ENCODE results near the gene NLRP12. TPM values are rescaled to one million over a fixed set of nuclear protein-coding genes. Genes with fewer than 3 reads are reported as not detected.
A peak's percentile ranks its signal among the peaks of the same experiment; 100 is the strongest.
"Not testable (repeated sequence)": the region's sequence is repeated elsewhere in the genome, so short reads cannot be mapped to it uniquely, and the experiment has no call there.

Gene NLRP12
- total RNA-seq, 3 donors from 2014 or later: not detected

DNA sequence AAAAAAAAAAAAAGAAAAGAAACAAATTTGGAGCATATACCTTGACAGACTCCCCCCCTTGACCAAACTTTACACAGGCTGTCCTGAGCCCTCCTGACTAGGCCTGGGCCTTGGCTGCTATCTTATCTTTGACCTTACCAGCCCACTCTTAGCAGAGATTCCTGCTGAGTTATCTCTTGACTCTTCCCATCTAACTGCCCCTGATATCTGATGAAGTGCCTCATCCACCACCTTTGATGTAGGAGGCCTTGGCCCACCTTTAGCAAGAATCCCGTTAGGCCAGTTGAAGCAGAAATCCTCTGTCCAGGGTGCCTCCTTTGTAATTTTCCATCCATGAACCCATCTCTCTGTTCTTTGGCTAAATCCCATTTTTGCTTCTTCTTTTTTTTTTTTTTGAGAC is 43.6 kb downstream of the NLRP12 start:
- Mint-ChIP-seq H3K4me1 (ENCODE audit: low read depth) (no peaks in the 10 kb centered on the region), H3K4me3 (no peak overlapping the region), H3K36me3 (ENCODE audit: insufficient read depth) (no peaks in the 10 kb centered on the region), H3K27me3 (ENCODE audit: low read depth) (no peaks in the 10 kb centered on the region), H3K9me3 (no peaks in the 10 kb centered on the region)
- DNase-seq: no peak
- ATAC-seq: no peak

DNA sequence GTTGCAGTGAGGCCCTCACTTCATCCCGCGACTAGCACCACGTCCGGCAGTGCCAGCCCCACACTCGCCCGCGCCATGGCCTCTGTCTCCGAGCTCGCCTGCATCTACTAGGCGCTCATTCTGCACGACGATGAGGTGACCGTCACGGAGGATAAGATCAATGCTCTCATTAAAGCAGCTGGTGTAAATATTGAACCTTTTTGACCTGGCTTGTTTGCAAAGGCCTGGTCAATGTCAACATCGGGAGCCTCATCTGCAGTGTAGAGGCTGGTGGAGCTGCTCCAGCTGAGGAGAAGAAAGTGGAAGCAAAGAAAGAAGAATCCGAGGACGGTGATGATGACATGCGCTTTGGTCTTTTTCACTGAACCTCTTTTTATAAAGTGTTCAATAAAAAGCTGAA is 48.6 kb downstream of the NLRP12 start:
- Mint-ChIP-seq H3K4me3 (no peak overlapping the region), H3K4me1 (ENCODE audit: low read depth) (no peaks in the 10 kb centered on the region), H3K9me3 (no peaks in the 10 kb centered on the region), H3K27me3 (ENCODE audit: low read depth) (no peaks in the 10 kb centered on the region), H3K36me3 (ENCODE audit: insufficient read depth) (no peaks in the 10 kb centered on the region)
- no peak for DNase-seq
- no peak for ATAC-seq

DNA sequence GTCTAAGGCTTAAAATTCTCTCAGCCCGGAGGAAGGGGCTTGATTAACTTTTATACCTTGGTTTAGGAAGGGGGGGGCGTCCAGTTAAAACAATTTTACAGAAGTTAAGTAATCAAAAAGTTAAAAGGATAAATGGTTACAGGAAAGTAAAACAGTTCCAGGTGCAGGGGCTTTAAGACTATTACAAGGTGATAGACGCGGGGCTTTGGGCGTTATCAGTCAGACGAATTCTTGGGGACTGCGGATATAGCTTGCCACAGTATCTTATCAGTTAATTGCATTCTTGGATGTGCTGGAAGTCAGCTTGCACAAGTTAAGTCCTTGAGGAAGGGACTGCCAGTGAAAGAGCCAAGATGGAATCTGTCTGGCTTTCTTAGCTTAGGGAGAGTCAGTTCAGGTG is 49.6 kb downstream of the NLRP12 start:
- not testable (repeated sequence) for DNase-seq; H3K4me1 Mint-ChIP-seq (ENCODE audit: low read depth); H3K27me3 Mint-ChIP-seq (ENCODE audit: low read depth); ATAC-seq; H3K36me3 Mint-ChIP-seq (ENCODE audit: insufficient read depth); H3K9me3 Mint-ChIP-seq; H3K4me3 Mint-ChIP-seq

DNA sequence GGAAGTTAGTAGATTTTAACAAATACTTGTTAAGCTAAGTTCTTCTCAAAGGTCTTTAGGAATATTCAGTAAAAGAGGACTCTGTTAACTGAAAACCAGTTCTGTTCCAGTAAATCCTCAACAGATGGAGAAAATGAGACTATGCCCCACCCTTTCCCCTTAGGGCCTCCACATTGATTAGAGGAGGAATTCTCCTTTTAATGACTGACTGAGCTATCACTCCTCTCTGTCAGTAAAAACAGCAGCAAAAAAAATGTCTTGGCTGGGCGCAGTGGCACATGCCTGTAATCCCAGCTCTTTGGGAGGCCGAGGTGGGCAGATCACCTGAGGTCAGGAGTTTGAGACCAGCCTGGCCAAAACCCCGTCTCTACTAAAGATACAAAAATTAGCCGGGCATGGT is 50.1 kb downstream of the NLRP12 start:
- H3K4me3 Mint-ChIP-seq: no peak overlapping the region

GRCh38 chr19:53772943-53773342 is 51.2 kb downstream of the NLRP12 start:
- Mint-ChIP-seq H3K9me3 (no peaks in the 10 kb centered on the region), H3K36me3 (ENCODE audit: insufficient read depth) (no peaks in the 10 kb centered on the region), H3K4me3 (no peak overlapping the region), H3K27me3 (ENCODE audit: low read depth) (peaks cover 8% of the 10 kb centered on the region), H3K4me1 (ENCODE audit: low read depth) (no peaks in the 10 kb centered on the region)
- peak; percentile 32 for DNase-seq
- no peak for ATAC-seq

More for the DNA sequence above, 50.1 kb downstream of the NLRP12 start:
- DNase-seq: no peak
- no peaks in the 10 kb centered on the region for H3K36me3 Mint-ChIP-seq (ENCODE audit: insufficient read depth)
- no peaks in the 10 kb centered on the region for H3K4me1 Mint-ChIP-seq (ENCODE audit: low read depth)
- no peak for ATAC-seq
- H3K9me3 Mint-ChIP-seq: no peaks in the 10 kb centered on the region
- H3K27me3 Mint-ChIP-seq (ENCODE audit: low read depth): peaks cover 3% of the 10 kb centered on the region

GRCh38 chr19:53771144-53771543 is 53.0 kb downstream of the NLRP12 start:
- Mint-ChIP-seq H3K9me3 (no peaks in the 10 kb centered on the region), H3K36me3 (ENCODE audit: insufficient read depth) (no peaks in the 10 kb centered on the region), H3K4me1 (ENCODE audit: low read depth) (no peaks in the 10 kb centered on the region), H3K4me3 (no peak overlapping the region), H3K27me3 (ENCODE audit: low read depth) (peaks cover 10% of the 10 kb centered on the region)
- DNase-seq (no peak), ATAC-seq (no peak)

DNA sequence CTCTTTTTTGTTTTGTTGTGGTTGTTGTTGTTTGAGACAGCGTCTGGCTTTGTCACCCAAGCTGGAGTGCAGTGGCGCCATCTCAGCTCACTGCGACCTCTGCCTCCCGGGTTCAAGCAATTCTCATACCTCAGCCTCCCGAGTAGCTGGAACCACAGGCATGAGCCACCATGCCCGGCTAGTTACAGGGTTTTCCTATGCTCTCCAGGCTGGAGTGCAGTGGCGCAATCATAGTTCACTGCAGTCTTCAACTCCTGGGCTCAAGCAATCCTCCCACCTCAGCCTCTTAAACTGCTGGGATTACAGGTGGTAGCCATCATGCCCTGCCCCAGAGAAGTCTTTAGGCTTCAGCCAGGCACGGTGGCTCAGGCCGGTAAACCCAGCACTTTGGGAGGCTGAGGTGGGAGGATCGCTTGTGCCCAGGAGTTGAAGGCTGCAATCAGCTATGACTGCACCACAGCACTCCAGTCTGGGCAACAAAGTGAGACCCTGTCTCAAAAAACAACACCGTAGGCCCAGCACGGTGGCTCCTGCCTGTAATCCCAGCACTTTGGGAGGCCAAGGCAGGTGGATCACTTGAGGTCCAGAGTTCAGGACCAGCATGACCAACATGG is 54.3 kb downstream of the NLRP12 start:
- ATAC-seq; H3K4me3 Mint-ChIP-seq; H3K4me1 Mint-ChIP-seq (ENCODE audit: low read depth); H3K36me3 Mint-ChIP-seq (ENCODE audit: insufficient read depth); H3K27me3 Mint-ChIP-seq (ENCODE audit: low read depth); DNase-seq; H3K9me3 Mint-ChIP-seq: not testable (repeated sequence)

- Mint-ChIP-seq H3K4me1 (ENCODE audit: low read depth) (no peaks in the 10 kb centered on the region), H3K9me3 (no peaks in the 10 kb centered on the region), H3K27me3 (ENCODE audit: low read depth) (peaks cover 10% of the 10 kb centered on the region), H3K36me3 (ENCODE audit: insufficient read depth) (no peaks in the 10 kb centered on the region), H3K4me3 (no peak overlapping the region)
- ATAC-seq (no peak), DNase-seq (no peak)
These were observed 55.7 kb downstream of the NLRP12 start for GRCh38 chr19:53768401-53768800.

DNA sequence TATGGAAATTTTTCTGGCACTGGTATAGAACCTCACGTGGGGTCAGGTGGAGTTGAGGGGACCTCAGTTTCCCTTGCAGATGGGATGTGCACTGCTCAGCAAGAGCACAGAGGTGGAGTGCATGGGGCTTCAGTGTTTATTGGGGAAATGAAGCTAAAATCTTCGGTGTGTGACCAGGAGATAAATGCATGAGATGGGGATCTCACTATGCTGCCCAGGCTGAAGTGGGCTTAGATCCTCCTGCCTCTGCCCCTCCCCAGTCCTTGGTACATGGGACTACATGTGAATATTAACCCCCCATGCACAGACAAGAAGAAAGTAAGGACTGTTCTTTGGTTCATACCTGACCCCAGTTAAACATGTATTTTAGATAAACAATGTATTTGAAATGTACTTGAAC is 65.1 kb downstream of the NLRP12 start:
- H3K27me3 Mint-ChIP-seq (ENCODE audit: low read depth); H3K4me1 Mint-ChIP-seq (ENCODE audit: low read depth); DNase-seq; ATAC-seq; H3K36me3 Mint-ChIP-seq (ENCODE audit: insufficient read depth); H3K4me3 Mint-ChIP-seq; H3K9me3 Mint-ChIP-seq: not testable (repeated sequence)

Other genes starting within 250 kb of the NLRP12 start
- gene DPRX, start 192.3 kb downstream of the NLRP12 start, total RNA-seq: not detected
- gene MYADM, start 43.6 kb upstream of the NLRP12 start, total RNA-seq: 10 to 100 TPM; 11.3 to 12.0 (median 11.6) TPM
- not detected for gene PRKCG, start 57.9 kb upstream of the NLRP12 start, total RNA-seq
- gene CACNG7, start 85.0 kb upstream of the NLRP12 start, total RNA-seq: not detected
- gene CACNG8, start 138.6 kb upstream of the NLRP12 start, total RNA-seq: not detected
- gene CACNG6, start 167.3 kb upstream of the NLRP12 start, total RNA-seq: not detected
- not detected for gene VSTM1, start 239.6 kb upstream of the NLRP12 start, total RNA-seq

All from activated T-cell treated with anti-CD3 and anti-CD28 coated beads, Interleukin-2, amount 50 U/mL, for 4 hours (primary cell).